Measurements from ENCODE around the gene CDKL4. TPM values are rescaled to one million over a fixed set of nuclear protein-coding genes. Genes with fewer than 3 reads are reported as not detected.

CDKL4 gene
- total RNA-seq, 3 donors from 2014 or later = 0.33 to 2.6 TPM; not detected in 1

- no peaks in the 10 kb centered on the region for H3K36me3 ChIP-seq
- no peak for DNase-seq (ENCODE audit: low spot score in 2 of 2)
- intact Hi-C loops (cut with DNase I; ENCODE audit: low total_unique reads) = no loop called here
- no peaks in the 10 kb centered on the region for H3K27me3 ChIP-seq
- H3K4me1 ChIP-seq = no peaks in the 10 kb centered on the region
- no peak overlapping the region for H3K4me3 ChIP-seq
- TF ChIP-seq POLR2AphosphoS5 (IDR thresholded peaks at IDR 0.05) = no peak
- no peak for TF ChIP-seq POLR2A (IDR thresholded peaks at IDR 0.05)
- no peak for TF ChIP-seq CTCF (IDR thresholded peaks at IDR 0.05)
- H3K27ac ChIP-seq = no peak overlapping the region
- no peaks in the 10 kb centered on the region for H3K9me3 ChIP-seq
Measured at GRCh38 chr2:39215545-39215944, 28.2 kb downstream of the CDKL4 start.

GRCh38 chr2:39213015-39213414 lies 30.8 kb downstream of the CDKL4 start:
- H3K27me3 ChIP-seq = no peaks in the 10 kb centered on the region
- intact Hi-C loops (cut with DNase I; ENCODE audit: low total_unique reads) = no loop called here
- no peaks in the 10 kb centered on the region for H3K36me3 ChIP-seq
- TF ChIP-seq POLR2A (IDR thresholded peaks at IDR 0.05) (no peak), POLR2AphosphoS5 (IDR thresholded peaks at IDR 0.05) (no peak), CTCF (IDR thresholded peaks at IDR 0.05) (no peak)
- DNase-seq (ENCODE audit: low spot score in 2 of 2) = no peak
- no peak overlapping the region for H3K4me3 ChIP-seq
- no peaks in the 10 kb centered on the region for H3K4me1 ChIP-seq
- no peak overlapping the region for H3K27ac ChIP-seq
- H3K9me3 ChIP-seq = no peaks in the 10 kb centered on the region

GRCh38 chr2:39210846-39211245 lies 32.9 kb downstream of the CDKL4 start:
- DNase-seq (ENCODE audit: low spot score in 2 of 2) = no peak
- intact Hi-C loops (cut with DNase I; ENCODE audit: low total_unique reads) = no loop called here
- Histone ChIP-seq H3K4me3 (no peak overlapping the region), H3K4me1 (no peaks in the 10 kb centered on the region), H3K36me3 (no peaks in the 10 kb centered on the region), H3K27me3 (no peaks in the 10 kb centered on the region), H3K9me3 (no peaks in the 10 kb centered on the region), H3K27ac (no peak overlapping the region)
- TF ChIP-seq POLR2A (IDR thresholded peaks at IDR 0.05) (no peak), POLR2AphosphoS5 (IDR thresholded peaks at IDR 0.05) (no peak), CTCF (IDR thresholded peaks at IDR 0.05) (no peak)

GRCh38 chr2:39203382-39203781 lies 40.4 kb downstream of the CDKL4 start:
- Histone ChIP-seq H3K27me3 (no peaks in the 10 kb centered on the region), H3K27ac (no peak overlapping the region)
- intact Hi-C loops (cut with DNase I; ENCODE audit: low total_unique reads) = loop anchor here (10.0 kb wide), 1 partner anchor 1331 kb away; no protein-coding TSS in a partner anchor

More at GRCh38 chr2:39203382-39203781, 40.4 kb downstream of the CDKL4 start:
- H3K4me3 ChIP-seq = no peak overlapping the region
- H3K4me1 ChIP-seq = no peaks in the 10 kb centered on the region
- TF ChIP-seq POLR2AphosphoS5 (IDR thresholded peaks at IDR 0.05) (no peak), CTCF (IDR thresholded peaks at IDR 0.05) (no peak), POLR2A (IDR thresholded peaks at IDR 0.05) (no peak)
- peaks cover 0 to 4% of the 10 kb centered on the region in 2 donors for H3K9me3 ChIP-seq
- no peaks in the 10 kb centered on the region for H3K36me3 ChIP-seq
- DNase-seq (ENCODE audit: low spot score in 2 of 2) = no peak
